ENCODE measurements around the gene RCBTB2.
"Not testable (repeated sequence)": the region's sequence is repeated elsewhere in the genome, so short reads cannot be mapped to it uniquely, and the experiment has no call there.

RCBTB2 gene

DNA sequence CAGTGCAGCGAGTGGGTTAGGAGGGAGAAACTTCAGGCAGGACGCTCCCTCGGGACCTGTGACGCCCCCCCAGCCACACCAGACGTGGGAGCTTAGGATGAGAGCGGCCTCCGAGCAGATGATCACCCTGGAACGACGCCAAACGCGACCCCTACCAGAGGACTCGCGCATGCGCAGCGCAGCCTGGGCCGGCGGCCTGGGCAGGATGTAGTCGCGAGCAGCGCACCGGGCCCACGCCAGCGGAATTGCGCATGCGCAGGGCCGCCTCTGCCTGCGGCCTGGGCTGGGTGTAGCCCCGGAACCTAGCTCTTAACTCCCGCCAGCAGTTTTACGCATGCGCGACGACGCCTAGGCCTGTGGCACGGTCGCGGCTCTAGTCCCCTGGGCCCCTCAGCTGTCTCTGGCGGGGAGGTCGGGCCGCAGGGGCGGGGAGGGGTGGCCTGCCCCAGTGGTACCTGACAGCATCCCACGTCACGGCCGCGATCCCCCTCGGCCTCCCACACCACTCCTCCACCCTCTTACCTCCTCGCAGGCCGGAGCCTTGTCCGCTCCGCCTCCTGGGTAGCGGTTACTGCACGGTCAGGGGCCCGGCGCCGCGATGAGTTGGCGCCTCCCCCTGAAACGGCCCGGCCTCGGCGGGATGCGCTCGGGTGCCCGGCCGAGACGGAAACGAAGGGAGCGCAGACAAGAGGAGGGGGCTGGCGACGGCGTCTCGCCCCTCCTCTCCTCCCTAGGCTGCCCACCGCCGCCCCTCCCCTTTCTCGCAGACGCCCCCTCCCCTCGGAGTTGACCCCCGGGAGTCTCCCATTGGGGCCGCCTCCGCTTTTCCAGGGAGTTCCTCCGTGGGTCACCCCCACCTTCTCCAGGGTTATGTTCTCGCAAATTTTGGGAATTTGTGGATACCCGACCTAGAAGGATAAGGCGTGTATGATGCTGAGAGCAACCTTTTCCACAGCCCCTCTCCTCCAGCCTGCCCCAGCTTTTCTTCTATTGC lies at the start of gene RCBTB2:
TSS of gene RCBTB2 (minus strand) at position 575 of the 994 bp plus-strand sequence. CDS start 11,141 bp downstream, outside the sequence.
- DNase-seq = peak; percentile 55

DNA sequence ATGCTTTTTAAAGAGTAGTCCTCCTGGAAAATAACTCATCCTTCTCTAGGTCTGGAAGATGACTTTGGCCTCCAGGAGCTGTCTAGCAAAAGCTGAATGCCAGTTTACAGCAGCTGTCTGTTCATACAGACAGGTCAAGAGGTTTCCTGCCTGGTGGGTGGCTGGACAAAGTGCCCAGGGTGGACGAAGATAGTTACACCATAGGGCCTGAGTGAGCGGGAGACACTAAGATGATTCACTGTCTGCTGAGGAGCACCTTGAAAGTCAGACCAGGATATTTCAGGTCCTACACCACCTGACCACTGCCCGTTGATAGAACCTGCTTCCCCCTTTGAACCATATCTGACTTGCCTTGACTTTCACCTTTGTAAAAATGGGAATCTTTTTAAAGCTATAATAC lies 49.2 kb upstream of the RCBTB2 start:
- DNase-seq = no peak

- DNase-seq = no peak
Measured at GRCh38 chr13:48580896-48581295, 48.0 kb upstream of the RCBTB2 start.

- DNase-seq = no peak
Measured at GRCh38 chr13:48580185-48580803, 47.4 kb upstream of the RCBTB2 start.

DNA sequence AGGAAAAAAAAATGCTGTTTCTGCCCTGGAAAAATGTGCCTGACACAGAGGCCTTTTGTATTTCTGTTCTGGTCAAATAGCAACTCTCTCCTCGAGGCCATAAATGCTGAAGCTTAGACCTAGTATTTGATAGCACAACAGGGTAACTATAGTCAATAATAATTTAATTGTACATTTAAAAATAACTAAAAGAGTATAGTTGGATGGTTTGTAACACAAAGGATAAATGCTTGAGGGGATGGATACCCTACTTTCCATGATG lies 47.0 kb upstream of the RCBTB2 start:
- not testable (repeated sequence) for DNase-seq

DNA sequence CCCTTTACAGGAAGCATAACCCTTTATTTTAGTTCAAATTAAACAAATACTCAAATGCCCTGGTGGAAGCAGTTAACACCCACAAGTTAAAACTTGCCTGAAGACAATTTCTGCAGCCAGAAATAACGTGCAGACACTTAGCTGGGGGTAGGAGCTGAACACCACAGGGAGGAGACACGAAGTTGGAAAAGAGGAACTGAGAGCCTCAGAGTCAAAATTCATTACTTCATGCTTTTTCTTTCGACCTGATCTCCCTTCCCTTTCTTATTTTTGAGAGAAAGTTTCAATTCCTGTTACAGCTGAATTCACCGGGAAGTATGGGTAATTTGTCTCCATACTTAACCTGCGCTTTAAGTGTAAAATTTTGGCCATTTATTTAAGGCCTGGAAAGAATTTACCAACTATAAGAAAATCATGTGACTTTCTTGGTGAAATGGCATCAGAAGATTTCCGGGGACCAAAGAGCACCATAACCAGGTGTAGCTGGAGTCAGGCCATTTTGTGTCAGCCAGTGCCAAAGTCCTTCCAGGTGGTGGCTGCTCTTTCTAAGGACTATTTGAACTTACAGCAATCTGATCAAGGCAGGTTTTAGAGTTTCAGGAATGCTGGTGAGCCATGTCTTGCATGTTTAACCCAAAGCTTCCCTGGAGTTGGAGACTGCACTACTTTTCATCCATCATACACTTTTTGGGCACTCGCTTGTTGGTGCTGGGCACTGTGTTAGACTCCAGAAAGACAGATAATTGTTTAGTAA lies 46.5 kb upstream of the RCBTB2 start:
- DNase-seq = no peak

DNA sequence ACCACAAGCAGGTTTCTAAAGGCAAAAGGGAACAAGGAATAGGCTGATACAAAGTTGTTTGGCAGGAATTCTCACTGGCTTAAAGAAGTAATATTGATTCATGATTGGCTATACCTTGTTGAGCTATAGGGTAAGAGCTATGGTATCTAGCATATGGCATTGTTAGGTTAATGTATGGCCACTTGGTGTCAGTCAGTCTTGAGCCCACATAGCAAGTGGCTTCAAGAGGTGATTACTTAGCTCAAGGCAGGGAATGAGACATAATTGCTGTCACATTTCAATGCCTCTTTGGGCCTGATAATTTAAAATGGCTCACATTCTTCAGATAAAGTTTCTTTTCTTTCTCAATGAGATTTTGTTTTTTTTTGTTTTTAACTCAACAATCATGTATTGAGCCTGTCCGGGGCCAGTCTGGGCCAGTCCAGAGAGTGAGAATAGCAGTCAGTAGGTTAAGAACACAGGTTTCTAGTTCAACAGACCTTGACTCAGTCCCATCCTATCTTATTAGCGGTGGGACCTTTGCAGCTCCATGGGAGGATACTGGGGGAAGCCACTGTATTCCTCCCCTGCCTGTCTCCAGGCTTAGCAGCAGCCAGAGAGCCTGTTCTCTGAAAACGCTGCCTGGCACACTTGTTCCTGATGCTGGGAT lies 45.8 kb upstream of the RCBTB2 start:
- DNase-seq = no peak

GRCh38 chr13:48576448-48577010 lies 43.6 kb upstream of the RCBTB2 start:
- no peak for DNase-seq

GRCh38 chr13:48575031-48575430 lies 42.2 kb upstream of the RCBTB2 start:
- no peak for DNase-seq

DNA sequence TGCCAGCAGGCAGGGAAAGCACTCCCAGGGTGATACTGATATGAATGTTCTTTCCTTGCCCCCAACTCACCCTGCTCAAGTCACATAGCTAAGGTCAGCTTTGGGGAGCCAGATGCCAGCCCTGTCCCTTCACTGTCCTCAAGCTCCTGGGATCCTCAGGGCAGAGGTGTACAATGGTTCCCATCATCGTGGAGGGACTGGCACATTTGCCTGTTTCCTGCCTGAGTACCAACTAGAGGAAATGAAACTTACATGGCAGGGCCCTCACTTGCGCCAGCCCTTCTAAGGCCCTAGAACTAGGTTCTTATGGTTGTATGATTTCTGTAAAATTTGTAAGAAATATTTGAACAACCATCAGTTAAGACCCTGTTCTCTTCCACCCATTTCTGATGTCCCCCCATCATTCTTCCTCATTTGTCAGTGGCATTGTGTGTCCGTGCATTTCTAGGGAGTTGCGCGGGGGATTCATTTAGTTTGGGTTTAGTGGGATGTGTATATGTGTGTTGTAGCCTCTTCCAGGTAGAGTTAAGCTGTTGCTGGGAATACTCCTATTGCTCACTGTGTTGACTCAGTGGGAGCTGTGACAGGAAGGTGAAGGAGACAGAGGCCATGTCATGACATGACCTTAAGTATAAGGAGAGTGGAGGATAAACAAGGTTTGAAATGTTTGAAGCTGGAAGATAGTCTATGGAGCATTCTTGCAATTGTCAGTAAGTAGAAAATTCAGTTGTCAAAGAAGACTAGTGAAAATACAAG lies 41.3 kb upstream of the RCBTB2 start:
- DNase-seq = no peak

DNA sequence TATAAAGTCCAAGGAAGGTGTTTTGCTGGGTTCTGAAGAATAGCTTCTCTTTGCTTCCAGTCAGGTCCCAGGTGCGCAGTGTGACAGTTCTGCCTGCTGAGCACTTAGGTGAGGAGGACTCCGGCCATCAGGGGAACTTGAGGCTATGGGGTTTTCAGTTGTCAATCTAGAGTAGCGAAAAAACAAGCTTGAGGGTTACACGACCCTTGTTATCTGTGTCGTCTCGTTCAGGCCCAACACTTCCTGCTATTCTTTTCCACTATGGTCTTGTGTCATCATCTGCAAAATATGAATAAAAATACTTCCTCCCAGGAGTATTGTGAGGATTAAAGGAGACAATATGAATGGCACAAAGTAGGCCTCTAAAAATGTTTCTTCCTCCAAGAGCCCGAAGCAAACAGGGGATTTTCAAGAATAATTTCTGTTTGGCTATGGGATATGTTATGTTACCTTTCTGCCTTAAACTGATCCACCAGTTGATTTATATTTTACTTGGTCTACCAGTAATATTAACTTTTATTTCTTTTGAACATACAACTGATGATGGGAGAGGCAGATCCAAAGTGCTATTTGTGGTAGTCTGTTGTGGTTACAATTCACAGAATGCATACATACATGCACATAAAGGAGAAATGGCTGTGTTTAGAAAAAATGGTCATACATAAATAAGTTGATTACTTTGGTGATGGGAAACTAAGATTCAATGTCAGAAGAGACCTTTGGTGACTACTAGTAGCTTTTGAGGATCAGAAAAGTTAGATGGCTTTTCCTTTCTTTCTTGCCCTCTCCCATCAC lies 40.5 kb upstream of the RCBTB2 start:
- no peak for DNase-seq

- DNase-seq = no peak
Measured at GRCh38 chr13:48571126-48571913, 38.4 kb upstream of the RCBTB2 start.

GRCh38 chr13:48570216-48570828 lies 37.4 kb upstream of the RCBTB2 start:
- no peak for DNase-seq

GRCh38 chr13:48569104-48569666 lies 36.3 kb upstream of the RCBTB2 start:
- DNase-seq = no peak

- no peak for DNase-seq
Measured at GRCh38 chr13:48568370-48569103, 35.7 kb upstream of the RCBTB2 start.

- no peak for DNase-seq
Measured at GRCh38 chr13:48567515-48568369, 34.9 kb upstream of the RCBTB2 start.

DNA sequence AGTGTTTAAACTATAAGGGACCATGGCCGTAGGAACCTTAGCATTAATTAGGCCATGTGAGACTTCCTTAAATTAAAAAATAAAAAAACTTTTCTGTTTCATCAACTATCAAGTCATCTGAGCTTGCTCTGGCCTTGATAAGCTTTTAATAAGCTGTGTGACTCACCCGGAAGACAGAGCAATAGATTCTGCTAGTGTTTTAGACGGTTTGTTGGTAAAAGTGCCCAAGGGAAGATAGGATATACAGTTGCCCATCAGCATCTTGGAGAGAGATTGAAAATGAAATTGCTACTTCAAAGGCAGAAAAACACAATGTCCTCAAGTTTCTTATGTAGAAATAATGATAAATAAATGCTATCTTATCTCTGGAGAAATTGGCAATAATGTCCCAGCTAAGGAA lies 31.2 kb upstream of the RCBTB2 start:
- no peak for DNase-seq

DNA sequence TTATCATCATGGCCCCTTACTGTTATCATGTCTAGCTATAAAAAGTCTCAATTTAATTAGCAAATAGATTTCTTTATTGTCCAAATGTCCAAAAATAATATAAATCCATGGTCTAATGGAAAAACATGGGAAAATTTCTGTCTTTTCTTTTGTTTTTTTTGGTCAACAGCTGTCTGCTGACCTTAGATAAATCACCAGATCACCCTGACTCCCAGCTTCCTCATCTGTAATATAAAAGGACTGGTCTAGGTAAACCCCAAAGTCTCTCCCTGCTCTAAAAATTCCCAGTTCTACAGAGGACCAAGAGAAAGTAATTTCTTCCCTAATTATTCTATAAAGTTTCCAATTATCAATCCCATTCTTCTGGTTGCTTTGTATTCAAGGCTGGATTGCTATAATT lies 30.7 kb upstream of the RCBTB2 start:
- no peak for DNase-seq
